GM19463 (cell line): ENCODE results near the gene NDUFA13.

Experiments
- ATAC-seq: cut with Tn5 transposase; IDR thresholded peaks from one replicate; pipeline ENCODE4 v1.9.1; 2021; ENCODE audit warnings: mild to moderate bottlenecking, moderate library complexity; ENCODE audit not compliant: unreplicated experiment

Gene NDUFA13

DNA sequence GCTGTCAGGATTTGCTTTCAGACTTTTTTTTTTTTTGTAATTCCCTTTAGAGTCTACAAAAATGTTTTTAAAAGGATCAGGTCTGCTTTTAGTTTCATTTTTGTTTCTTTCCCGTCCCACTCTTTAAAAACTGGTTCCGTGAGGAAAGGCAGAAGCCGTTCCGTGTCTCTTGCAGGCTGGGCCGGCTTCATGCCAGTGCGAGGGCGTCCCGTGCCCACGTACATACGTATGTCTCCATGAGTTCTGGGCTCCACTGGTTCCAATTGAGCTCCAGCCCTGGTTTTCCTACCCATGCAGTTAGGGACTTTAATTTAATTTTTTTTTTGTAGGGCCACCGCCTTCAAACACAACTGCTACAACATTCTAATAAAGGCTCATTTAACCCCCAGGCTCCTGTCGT is 9.4 kb upstream of the NDUFA13 start:
- ATAC-seq, result no peak

DNA sequence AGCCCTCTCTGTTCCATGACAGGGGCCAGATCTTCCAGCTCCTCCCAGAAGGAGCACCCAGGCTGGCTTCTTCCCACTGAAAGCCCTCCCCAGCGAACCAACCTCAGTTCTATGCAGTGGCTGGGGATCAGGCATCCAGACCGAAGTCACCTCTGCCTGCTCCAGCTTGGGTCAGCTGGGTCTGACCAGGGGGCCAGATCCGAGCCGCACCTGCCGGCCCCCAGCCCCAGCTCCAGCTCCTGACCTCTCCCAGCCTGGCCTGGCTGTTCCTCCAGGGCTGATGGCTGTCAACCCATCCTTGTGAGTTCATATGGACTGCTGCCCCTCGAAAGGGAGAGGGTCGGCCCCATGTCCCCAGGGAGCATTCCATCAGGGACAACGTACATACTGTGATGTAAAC is 8.7 kb upstream of the NDUFA13 start:
- no peak for ATAC-seq

DNA sequence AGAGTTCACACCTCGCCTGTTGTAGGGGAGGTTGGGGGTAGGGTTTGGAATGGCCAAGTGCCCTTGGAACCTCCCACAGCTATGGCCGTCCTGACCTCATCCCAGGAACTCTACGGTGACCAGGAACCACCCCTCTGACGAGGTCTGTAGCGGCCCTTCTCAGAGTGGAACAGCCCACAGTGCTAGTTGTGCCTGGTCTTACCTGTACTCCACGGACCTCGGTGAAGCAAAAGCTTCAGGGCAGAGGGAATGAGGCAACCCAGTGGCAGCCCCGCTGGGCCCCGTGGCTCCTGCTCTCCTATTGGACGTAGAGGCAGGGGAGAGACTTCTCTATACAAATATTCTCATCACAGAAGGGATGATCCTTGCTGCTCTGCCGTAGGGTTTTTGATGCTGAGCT is 7.8 kb upstream of the NDUFA13 start:
- ATAC-seq, result no peak

DNA sequence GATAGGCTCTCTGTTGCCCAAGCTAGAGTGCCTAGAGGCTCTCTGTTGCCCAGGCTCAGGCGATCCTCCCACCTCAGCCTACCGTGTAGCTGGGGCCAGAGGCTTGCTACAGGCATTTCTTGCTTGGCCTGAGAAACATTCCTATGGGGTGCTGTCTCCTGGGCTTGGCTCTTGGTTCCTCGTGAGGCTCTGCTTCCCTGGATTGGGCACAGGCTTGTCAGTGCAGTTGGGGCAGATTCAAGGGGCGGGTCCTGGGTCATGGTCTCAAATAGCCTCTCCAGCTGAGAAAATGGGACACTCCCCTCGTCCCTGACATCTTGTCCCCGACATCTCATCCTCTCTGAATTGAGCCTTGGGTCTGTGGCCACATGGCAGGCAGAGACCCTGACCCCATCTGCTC is 5.6 kb upstream of the NDUFA13 start:
- ATAC-seq, result no peak

DNA sequence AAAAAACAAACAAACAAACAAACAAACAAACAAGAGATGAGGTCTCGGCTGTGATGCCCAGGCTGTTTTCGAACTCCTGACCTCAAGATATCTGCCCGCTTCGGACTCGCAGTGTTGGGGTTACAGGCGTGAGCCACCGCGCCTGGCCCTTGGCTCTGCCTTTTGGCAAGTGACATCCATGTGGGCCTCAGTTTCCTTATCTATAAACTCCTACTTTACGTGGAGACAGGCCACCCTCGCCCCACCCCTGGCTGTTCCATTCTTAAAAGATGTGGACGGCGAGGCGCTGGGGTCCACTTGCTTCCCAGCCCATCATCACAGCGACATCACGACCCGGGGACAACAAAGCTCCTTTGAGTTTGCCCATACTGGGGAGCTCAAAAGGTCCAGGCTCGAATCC is 2.3 kb upstream of the NDUFA13 start:
- ATAC-seq, result no peak

DNA sequence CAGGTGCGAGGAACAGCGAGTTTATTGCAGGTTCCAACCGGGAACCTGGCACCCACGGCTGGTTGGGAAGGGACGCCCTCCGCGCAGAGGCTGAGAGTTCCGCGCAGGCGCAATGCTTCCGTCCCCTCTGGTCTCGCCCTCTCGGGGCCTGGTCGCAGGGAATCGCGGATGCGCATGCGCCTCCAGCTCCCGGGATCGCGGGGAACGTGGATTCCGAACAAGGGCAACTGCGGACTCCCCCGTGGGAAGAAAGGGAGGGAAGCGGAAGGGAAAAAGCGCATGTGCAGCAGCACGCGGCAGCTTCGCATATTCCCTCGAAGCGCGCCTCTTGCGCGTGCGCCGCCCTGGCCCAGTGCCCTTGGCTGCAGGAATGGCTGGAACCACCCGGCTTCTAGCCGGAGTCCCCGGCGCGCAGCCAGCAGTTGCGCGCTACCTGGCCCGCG is 1.8 kb upstream of the NDUFA13 start:
- ATAC-seq, result no peak

DNA sequence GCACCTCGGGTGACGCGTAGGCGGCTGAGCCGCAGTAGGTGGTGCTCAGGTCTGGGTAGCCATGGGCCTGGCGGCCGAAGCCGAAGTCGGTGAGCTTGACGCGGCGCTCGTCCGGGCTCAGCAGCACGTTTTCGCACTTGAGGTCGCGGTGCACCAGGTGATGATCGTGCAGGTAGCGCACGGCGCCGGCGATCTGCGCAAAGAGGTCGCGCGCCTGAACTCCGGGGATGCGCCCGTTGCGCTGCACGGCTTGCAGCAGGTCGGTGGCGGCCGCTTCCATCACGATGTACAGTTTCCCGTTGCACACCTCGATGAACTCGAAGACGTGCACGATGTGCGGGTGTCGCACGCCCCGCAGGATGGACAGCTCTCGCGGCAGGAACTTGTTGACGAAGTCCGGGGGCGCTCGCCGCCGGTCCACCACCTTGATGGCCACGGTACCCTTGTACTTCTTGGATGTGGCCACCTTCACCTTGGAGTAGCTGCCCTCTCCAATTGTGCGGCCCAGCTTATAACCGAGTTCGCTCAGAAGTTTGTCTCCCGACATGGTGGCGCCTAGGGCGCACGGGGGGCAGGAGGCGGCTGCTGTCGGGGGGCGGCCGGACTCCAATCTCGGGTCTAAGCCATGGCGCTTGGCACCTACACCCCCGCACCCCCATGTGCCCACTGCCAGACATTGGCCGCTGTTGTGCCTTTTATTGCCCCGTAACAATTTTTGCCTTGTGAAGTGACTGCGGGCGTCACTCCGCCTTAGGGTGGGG is 964 bp upstream of the NDUFA13 start, which contains the start of gene TSSK6:
TSS of gene TSSK6 (minus strand) at position 668 of the 761 bp plus-strand sequence. CDS start at position 547, 121 bp downstream.
- no peak for ATAC-seq

DNA sequence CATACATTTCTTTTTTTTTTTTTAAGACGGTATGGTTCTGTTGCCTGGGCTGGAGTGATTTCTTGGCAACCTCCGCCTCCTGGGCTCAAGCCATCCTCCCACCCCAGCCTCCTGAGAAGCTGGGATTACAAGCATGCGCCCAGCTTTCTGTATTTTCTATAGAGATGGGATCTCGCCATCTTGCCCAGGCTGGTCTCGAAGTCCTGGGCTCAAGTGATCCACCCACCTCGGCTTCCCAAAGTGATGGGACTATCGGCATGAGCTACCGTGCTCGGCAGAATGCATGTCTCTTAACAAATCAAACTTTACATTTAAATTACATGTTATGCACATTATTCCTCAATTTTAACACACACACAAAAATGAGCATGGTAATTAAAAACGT is 1.2 kb downstream of the NDUFA13 start:
- ATAC-seq, result no peak

DNA sequence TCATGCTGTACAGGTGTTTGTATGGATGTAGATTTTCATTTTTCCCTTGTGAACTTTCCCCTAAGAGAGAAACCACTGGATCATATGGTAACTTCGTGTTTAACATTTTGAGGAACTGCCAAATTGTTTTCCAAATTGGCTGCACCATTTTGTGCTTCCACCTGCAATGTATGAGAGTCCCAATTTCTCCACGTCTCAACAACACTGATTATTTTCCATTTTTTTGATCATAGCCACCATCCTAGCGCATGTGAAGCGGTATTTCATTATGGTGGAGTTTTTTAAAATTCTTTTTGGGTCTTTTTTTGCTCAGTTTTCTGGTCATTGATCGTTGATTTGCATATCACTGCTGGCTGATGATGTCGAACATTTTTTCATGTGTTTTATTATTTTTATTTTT is 5.0 kb downstream of the NDUFA13 start:
- no peak for ATAC-seq

DNA sequence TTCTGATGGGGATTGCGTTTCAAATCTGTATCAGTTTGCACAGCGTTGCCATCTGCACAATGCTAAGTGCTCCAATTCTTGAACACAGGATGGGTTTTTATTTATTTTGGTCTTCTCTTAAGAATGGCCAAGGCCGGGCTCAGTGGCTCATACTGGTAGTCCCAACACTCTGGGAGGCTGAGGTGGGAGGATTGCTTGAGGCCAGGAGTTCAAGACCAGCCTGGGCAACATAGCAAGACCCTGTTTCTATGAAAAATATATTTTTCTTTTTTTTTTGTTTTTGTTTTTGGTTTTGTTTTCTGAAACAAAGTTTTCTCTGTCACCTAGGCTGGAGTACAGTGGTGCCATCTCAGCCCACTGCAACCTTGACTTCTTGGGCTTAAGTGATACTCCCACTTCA is 7.2 kb downstream of the NDUFA13 start:
- no peak for ATAC-seq

DNA sequence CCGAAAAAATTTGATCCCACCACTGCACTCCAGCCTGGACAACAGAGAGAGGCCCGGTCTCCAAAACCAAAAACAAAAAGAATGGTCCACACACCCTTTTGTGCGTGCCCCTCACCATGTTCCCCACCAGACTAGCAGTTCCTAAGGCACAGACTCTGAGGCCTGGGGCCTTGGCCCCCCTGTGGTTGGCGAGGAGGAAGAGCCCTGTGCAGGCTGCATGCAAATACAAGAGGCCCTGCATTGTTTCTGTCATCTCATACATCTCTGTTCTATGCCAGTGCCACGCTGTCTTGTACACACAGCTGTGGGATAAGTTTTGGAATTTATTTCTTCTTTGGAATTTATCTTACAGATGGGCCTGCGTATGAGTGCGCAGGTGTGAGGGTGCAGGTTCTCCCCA is 8.0 kb downstream of the NDUFA13 start:
- ATAC-seq, result no peak

DNA sequence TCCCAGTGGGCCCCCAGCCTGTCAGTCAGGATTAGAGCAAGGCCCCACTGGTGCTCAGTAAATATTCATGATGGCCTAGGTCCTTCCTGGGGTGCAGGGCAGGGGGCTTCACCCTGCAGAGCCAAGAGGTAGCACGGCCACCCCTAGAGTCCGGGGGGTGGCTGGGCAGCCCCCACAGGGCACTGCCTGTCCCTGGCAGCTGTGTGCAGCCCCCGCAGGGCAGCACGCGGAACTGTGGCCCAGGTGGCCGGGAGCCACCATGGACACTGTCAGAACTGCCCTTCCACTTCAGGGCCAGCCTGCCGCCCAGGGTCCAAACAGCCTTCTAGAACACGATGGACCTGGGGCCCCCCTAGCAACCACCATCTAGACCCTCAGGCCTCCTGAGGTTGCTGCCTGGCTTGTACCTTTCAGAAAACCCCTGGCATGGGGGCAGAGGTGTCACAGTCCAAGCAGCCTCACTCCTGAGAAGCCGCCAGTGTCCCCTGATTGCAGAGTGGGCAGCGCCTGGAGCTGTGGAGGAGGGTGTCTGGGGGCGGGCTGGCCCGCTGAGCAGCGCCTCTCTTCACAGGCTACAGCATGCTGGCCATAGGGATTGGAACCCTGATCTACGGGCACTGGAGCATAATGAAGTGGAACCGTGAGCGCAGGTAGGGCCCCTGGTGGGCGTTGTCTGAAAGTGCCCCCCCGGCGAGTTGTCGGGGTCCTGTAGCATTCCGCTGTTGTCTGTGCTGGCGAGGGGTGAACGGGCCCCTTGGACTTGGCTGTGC is 9.8 kb downstream of the NDUFA13 start:
- ATAC-seq, result no peak

DNA sequence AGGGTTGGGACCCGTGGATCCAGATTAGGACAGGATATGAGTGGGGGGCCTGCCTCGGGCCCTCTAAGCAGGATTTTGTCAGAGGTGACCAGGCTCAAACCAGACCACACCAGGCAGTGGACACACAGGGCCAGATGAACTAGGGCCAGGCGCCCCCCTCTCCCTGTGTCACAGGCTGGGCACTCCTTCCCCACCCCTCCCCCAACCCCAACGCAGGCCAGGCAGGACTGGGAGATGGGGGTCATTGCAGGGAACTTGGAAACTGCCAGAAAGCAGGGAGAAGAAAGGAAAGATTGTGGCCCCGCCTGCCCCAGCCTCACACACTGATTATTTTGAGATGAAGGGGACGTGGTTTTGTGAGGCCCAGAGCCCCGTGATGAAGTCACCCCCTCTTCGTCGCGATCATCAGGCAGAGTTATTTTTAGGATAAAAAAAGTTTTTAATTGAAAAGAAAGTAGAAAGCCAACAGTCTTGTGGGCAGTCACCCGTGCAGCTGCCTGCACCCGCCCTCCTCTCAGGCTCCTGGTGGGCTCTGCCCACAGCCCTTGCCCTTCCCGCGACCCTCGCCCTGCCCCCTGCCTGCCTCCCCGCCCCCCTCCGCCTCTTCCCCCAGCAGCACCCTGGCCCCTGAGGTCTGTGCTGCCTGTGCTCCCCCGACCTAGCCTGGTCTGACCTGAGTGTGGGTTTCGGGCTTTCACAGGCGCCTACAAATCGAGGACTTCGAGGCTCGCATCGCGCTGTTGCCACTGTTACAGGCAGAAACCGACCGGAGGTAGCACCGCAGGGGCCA is 10.8 kb downstream of the NDUFA13 start:
- no peak for ATAC-seq

DNA sequence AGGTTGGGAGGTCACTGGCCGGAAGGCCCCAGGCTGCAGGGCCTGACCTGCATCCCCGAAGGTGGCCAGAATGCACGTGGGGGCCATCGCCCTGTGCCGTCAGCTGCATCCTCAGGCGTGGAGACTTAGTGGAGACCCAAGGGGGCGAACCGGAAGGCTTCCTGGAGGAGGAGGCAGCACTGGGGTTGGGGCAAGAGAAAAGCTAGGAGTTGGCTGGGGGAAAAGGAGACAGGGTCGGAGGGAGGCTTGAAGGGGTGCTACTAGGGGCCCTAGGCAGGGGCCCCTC is 11.3 kb downstream of the NDUFA13 start:
- no peak for ATAC-seq

DNA sequence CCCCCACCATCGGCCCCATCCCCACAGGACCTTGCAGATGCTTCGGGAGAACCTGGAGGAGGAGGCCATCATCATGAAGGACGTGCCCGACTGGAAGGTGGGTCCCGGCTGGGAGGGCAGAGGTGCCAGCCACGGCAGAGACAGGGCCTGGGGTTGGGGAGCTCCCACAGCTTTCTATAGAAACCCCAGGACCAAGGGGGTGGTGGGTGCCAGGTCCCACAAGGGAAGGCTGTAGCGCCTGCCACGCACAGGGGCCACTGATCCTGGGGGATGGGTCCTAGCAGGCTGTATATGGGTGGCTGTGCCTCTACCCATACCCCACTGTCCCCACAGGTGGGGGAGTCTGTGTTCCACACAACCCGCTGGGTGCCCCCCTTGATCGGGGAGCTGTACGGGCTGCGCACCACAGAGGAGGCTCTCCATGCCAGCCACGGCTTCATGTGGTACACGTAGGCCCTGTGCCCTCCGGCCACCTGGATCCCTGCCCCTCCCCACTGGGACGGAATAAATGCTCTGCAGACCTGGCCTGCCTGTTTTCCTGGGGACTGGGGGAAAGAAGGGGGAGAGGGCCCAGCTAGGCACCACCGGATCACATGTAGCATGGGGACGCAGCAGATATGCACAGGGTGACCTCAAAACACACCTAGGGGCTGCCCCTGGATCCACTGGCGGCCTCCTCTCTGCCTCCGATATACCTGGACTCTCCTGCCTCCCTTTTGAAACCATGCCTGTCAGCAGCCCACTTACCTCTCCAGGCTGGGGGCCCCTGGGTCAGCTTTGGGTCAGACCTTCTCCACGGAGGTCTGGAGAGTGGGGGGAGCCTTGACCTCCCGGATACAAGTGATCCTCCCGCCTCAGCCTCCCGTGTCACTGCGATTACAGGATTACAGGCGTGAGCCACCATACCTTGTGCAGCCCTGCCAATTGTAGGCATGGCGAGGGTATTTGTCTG is 11.9 kb downstream of the NDUFA13 start:
- no peak for ATAC-seq

DNA sequence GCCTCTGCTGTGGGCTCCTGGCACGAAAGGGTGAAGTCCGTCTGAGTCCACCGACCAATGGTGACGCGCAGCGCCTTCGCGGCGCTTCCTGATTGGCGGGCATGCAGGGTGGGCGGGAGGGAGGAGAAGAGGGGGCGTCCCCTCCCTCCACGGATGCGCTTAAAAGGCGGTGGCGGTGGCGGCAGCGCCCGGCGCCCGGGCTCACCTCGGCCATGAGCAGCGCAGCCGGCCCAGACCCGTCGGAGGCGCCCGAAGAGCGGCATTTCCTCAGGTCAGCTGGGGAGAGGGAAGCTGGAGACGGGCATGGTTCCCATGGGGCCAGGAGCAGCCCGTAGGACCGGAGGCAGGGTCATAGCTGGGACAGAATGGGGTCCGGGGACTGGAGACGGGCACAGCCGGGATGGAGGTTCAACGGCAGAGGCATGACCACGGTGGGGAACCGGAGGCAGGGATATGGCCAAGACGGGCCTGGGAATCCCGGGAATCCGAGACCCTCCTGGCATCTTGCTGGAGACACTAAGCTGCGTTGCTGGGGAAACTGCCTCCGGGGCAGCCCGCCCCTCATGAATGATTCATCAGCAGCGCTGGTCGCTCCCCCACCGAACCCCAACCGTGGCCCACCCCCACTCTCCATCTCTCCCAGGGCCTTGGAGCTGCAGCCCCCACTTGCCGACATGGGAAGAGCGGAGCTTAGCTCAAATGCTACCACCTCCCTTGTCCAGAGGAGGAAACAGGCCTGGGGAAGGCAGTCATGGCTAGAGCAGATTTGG is 12.9 kb downstream of the NDUFA13 start, which contains the start of gene YJEFN3:
TSS of gene YJEFN3 (plus strand) at position 191 of the 770 bp plus-strand sequence. CDS start at position 213, 22 bp downstream.
- no peak for ATAC-seq

DNA sequence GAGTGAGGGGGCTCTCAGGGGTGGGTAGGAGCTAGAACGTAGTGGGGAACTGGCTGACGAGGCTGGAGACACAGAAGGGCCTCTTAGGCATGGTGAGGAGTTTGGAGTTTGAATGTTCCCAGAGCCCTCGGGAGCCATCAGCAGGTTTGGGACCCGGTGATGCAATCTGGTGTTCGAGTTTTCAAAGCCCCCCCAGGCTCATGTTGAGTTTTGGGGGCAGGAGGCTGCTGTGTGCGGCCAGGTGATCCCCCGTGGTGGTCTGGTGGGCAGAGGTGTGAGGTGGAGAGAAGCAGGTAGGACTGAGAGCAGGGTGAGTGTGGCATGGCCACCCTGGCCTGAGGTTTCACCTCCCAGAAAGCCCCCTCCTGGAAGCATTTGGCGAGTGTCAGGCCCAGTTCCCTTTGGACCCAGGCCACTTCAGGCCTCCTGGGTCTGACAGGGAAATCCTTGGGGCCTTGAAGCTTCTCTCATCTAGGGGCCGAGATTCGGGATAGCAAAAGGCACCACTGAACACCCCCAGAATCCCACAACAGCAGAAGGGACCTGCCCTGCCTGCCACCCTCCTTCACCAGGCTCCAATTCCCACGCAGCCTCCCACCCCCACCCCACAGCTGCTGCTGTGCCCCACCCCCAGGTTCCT is 13.9 kb downstream of the NDUFA13 start:
- ATAC-seq, result no peak

DNA sequence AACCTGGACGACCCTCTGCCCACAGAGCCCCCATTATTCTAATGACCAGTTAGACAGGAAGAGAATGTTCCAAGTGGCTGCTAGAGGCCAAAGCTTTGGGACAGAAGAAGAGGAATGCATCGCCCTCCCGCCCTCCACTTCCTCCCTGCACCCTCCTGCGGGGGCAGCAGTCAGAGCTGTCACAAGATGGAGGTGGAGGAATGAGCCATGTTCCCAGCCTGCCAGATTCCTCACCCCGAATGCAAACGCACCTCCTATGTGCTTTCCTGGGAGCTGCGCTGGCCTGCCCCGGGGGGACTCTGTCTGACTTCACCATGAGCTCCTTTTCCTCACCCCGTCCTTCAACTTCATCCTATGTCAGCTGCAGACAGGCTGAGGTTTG is 14.4 kb downstream of the NDUFA13 start:
- ATAC-seq, result no peak

DNA sequence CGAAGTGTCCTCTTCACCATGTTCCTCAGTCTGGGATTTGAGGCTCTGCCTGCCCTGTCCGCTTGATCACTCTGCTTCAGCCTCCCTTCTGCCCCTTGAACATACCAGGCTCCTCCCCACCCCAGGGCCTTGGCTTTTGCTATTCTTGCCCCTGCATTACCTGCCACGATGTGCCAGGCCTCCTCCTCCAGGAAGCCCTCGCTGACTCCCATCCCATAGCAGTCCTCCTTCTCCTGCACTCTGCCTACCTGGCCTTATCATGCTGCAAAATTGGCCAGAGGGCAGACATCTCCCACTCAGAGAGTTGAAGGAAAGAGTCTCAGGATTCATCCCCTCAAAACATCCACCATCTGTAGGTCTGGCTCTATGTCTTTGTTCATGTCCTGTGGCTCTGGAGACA is 14.9 kb downstream of the NDUFA13 start:
- ATAC-seq, result no peak
